H1 (cell line): ENCODE data around the gene SRRT. TPM values are rescaled to one million over a fixed set of nuclear protein-coding genes. Genes with fewer than 3 reads are reported as not detected.

ENCODE experiments used
- CTCF ChIA-PET: fragments of 300-600 bp; sonication (Branson Sonifier 250); formaldehyde crosslinking; loops from one replicate; lab custom pipeline; 2021; ENCODE audit not compliant: partially characterized antibody; lab: Charles Lee
- POLR2A ChIA-PET: fragments of 300-600 bp; sonication (Branson Sonifier 250); formaldehyde crosslinking; loops from one replicate; lab custom pipeline; 2021; ENCODE audit warnings: inconsistent platforms; ENCODE audit not compliant: partially characterized antibody; lab: Charles Lee
- DNase-seq, 2 experiments: peaks; one replicate each; pipeline versions ENCODE4 v3.0.0 to v3.0.0-alpha.2; 2010 to 2022; ENCODE audit warnings: low spot score in 2 of 2, low read depth in 1 of 2, mixed read lengths in 1 of 2
- FAIRE-seq: peaks from 2 replicates; lab custom pipeline; 2011; peaks lifted over from hg19 to GRCh38; lab: Jason Lieb, UNC
- H2AFZ ChIP-seq: 2 replicates; pipeline ENCODE4 v1.8.1; 2012; ENCODE audit warnings: low read length, inconsistent platforms
- H2AK5ac ChIP-seq: 2 replicates; pipeline ENCODE4 v1.6.1; 2013; ENCODE audit warnings: low read depth, low read length
- H2BK120ac ChIP-seq: replicated peaks from 2 replicates; pipeline ENCODE3; 2013; ENCODE audit warnings: low read depth, low read length, inconsistent platforms
- H2BK12ac ChIP-seq: 2 replicates; pipeline ENCODE4 v1.6.1; 2013; ENCODE audit warnings: low read depth, low read length
- H2BK15ac ChIP-seq: 2 replicates; pipeline ENCODE4 v1.6.1; 2013; ENCODE audit warnings: low read length
- H2BK20ac ChIP-seq: 2 replicates; pipeline ENCODE4 v1.6.1; 2013; ENCODE audit warnings: low read length
- H2BK5ac ChIP-seq: 2 replicates; pipeline ENCODE4 v1.6.1; 2013; ENCODE audit warnings: low read depth, low read length
- H3K14ac ChIP-seq: 2 replicates; pipeline ENCODE4 v1.6.1; 2013; ENCODE audit warnings: inconsistent platforms; ENCODE audit not compliant: insufficient read length
- H3K18ac ChIP-seq: 2 replicates; pipeline ENCODE4 v1.6.1; 2013; ENCODE audit warnings: low read length; ENCODE audit errors: extremely low read depth
- H3K23ac ChIP-seq: 2 replicates; pipeline ENCODE4 v1.6.1; 2013; ENCODE audit warnings: inconsistent platforms; ENCODE audit not compliant: insufficient read length
- H3K23me2 ChIP-seq: 2 replicates; pipeline ENCODE4 v1.6.1; 2013; ENCODE audit warnings: low read depth, low read length
- H3K27ac ChIP-seq: 2 replicates; pipeline ENCODE4 v1.6.1; 2011; ENCODE audit warnings: low read depth, low read length, inconsistent platforms
- H3K27me3 ChIP-seq, 4 experiments: replicated peaks in 1 of 4; 1 replicate in 1 of 4; 2 replicates in 3 of 4; pipeline versions ENCODE4 v1.6.1 to v1.8.1; 2011 to 2013; ENCODE audit warnings: low read length in 3 of 4, mild to moderate bottlenecking in 3 of 4, inconsistent platforms in 2 of 4, mixed read lengths in 2 of 4, moderate library complexity in 1 of 4; ENCODE audit not compliant: control insufficient read depth in 3 of 4, insufficient read depth in 3 of 4; ENCODE audit errors: extremely low read depth in 1 of 4
- H3K36me3 ChIP-seq, 4 experiments: 2 replicates each; pipeline versions ENCODE4 v1.6.1 to v1.8.1; 2011 to 2013; ENCODE audit warnings: mild to moderate bottlenecking in 4 of 4, low read length in 3 of 4, moderate library complexity in 2 of 4, control low read depth in 1 of 4, inconsistent platforms in 1 of 4; ENCODE audit not compliant: insufficient read depth in 4 of 4, control insufficient read depth in 2 of 4
- H3K4ac ChIP-seq: replicated peaks from 2 replicates; pipeline ENCODE3; 2013; ENCODE audit warnings: low read length, low read depth, mixed read lengths, inconsistent platforms; ENCODE audit not compliant: insufficient read length
- H3K4me1 ChIP-seq, 4 experiments: replicated peaks in 1 of 4; 1 replicate in 1 of 4; 2 replicates in 3 of 4; pipeline versions ENCODE4 v1.6.1 to v1.8.1; 2011 to 2013; ENCODE audit warnings: low read length in 3 of 4, inconsistent platforms in 2 of 4, mixed read lengths in 1 of 4; ENCODE audit not compliant: insufficient read depth in 4 of 4, control insufficient read depth in 3 of 4
- H3K4me2 ChIP-seq, 2 experiments: 2 replicates each; pipeline versions ENCODE4 v1.6.1 to v1.8.1; 2011 to 2013; ENCODE audit warnings: low read depth in 2 of 2, low read length in 2 of 2, control low read depth in 1 of 2, inconsistent platforms in 1 of 2, mild to moderate bottlenecking in 1 of 2; ENCODE audit not compliant: insufficient read depth in 1 of 2
- H3K4me3 ChIP-seq, 4 experiments: fragments of 200-600, 300-600 bp in 1 of 4; sonication (generic), shearing (Covaris generic), sonication (Bioruptor Twin) in 1 of 4; 2 replicates each; pipeline versions ENCODE4 v1.5.1 to v1.8.1; 2011 to 2016; ENCODE audit warnings: low read length in 4 of 4, low read depth in 3 of 4, control low read depth in 2 of 4, inconsistent platforms in 2 of 4, mild to moderate bottlenecking in 2 of 4, mixed read lengths in 1 of 4, moderate library complexity in 1 of 4; ENCODE audit not compliant: insufficient read depth in 2 of 4; ENCODE audit errors: extremely low read depth in 1 of 4
- H3K56ac ChIP-seq: replicated peaks from 2 replicates; pipeline ENCODE3; 2013; ENCODE audit warnings: low read depth, mild to moderate bottlenecking, mixed read lengths, low read length, inconsistent platforms; ENCODE audit not compliant: insufficient read length
- H3K79me1 ChIP-seq: 2 replicates; pipeline ENCODE4 v1.6.1; 2013; ENCODE audit warnings: low read depth, low read length, control low read depth
- H3K79me2 ChIP-seq, 2 experiments: 2 replicates each; pipeline versions ENCODE4 v1.6.1 to v1.8.1; 2012 to 2013; ENCODE audit warnings: low read length in 2 of 2, mild to moderate bottlenecking in 2 of 2, inconsistent platforms in 1 of 2; ENCODE audit not compliant: insufficient read depth in 2 of 2, control insufficient read depth in 1 of 2
- H3K9ac ChIP-seq, 4 experiments: replicated peaks in 1 of 4; 1 replicate in 1 of 4; 2 replicates in 3 of 4; pipeline versions ENCODE4 v1.6.1 to v1.8.1; 2011 to 2013; ENCODE audit warnings: low read depth in 3 of 4, low read length in 3 of 4, control low read depth in 2 of 4, mild to moderate bottlenecking in 2 of 4, moderate library complexity in 2 of 4, inconsistent platforms in 1 of 4; ENCODE audit errors: extremely low read depth in 1 of 4
- H3K9me3 ChIP-seq, 2 experiments: 2 replicates each; pipeline versions ENCODE4 v1.6.1 to v1.8.1; 2012 to 2013; ENCODE audit warnings: mild to moderate bottlenecking in 2 of 2, moderate library complexity in 2 of 2, control low read depth in 1 of 2, inconsistent platforms in 1 of 2, low read depth in 1 of 2, low read length in 1 of 2, mixed read lengths in 1 of 2; ENCODE audit not compliant: insufficient read depth in 2 of 2
- H4K20me1 ChIP-seq, 2 experiments: replicated peaks in 1 of 2; 2 replicates each; pipeline versions ENCODE3 to v1.8.1; 2011 to 2013; ENCODE audit warnings: inconsistent platforms in 2 of 2, low read length in 2 of 2, mild to moderate bottlenecking in 1 of 2; ENCODE audit not compliant: insufficient read depth in 2 of 2, control insufficient read depth in 1 of 2
- H4K5ac ChIP-seq: 2 replicates; pipeline ENCODE4 v1.6.1; 2013; ENCODE audit warnings: low read length, low read depth, mixed read lengths, inconsistent platforms; ENCODE audit not compliant: insufficient read length
- H4K8ac ChIP-seq: 2 replicates; pipeline ENCODE4 v1.8.0; 2013; ENCODE audit warnings: mild to moderate bottlenecking, moderate library complexity, low read length, inconsistent platforms; ENCODE audit not compliant: insufficient read depth; ENCODE audit errors: extremely low read depth
- H4K91ac ChIP-seq: replicated peaks from 2 replicates; pipeline ENCODE3; 2013; ENCODE audit warnings: low read length, mixed read lengths, inconsistent platforms; ENCODE audit not compliant: insufficient read length
- HDAC2 ChIP-seq, 2 experiments: fragments of 300-600 bp in 1 of 2; sonication (generic) in 1 of 2; IDR thresholded peaks; 2 replicates each; pipeline ENCODE4 v1.6.1; 2011 to 2012; ENCODE audit warnings: low read depth in 2 of 2, low read length in 2 of 2, mild to moderate bottlenecking in 2 of 2, moderate library complexity in 2 of 2, borderline replicate concordance in 1 of 2, inconsistent platforms in 1 of 2
- POLR2AphosphoS5 ChIP-seq: IDR thresholded peaks from 2 replicates; pipeline ENCODE4 v1.6.1; 2011; ENCODE audit warnings: low read depth, low read length
- SIN3A ChIP-seq, 2 experiments: IDR thresholded peaks in 1 of 2; conservative IDR thresholded peaks in 1 of 2; 2 replicates each; pipeline ENCODE4 v1.6.1; 2011 to 2012; ENCODE audit warnings: low read length in 2 of 2, improper control_type of control experiment in 1 of 2, low read depth in 1 of 2, mild to moderate bottlenecking in 1 of 2
- TAF1 ChIP-seq: IDR thresholded peaks from 2 replicates; pipeline ENCODE4 v1.6.1; 2011; ENCODE audit warnings: mild to moderate bottlenecking, low read depth, low read length
- WGBS, 2 experiments: shearing (Covaris generic) in 1 of 2; methylation state at CpG; one replicate each; pipeline versions ENCODE4 v1.1.6 to v1.1.7; 2013 to 2015; ENCODE audit warnings: low lambda C conversion rate in 2 of 2, mixed read lengths in 2 of 2, inconsistent platforms in 1 of 2, low coverage in 1 of 2, missing lambda C conversion rate in 1 of 2; ENCODE audit not compliant: insufficient replicate concordance in 2 of 2, insufficient coverage in 1 of 2, insufficient read length in 1 of 2; ENCODE audit errors: extremely low coverage in 1 of 2, missing lambda C conversion rate in 1 of 2; 5-methylcytosine and 5-hydroxymethylcytosine counted together
- polyA plus RNA-seq, 7 experiments: library from polyadenylated mRNA; depleted of rRNA in 3 of 7; stranded (reverse) in 5 of 7; unstranded in 2 of 7; fragments of >200 nt in 5 of 7; fragments of 200-250 nt in 2 of 7; gene quantifications; 1 replicate in 5 of 7; 2 replicates in 1 of 7; 4 replicates in 1 of 7; pipeline versions ENCODE4 v1.2.1 to v1.2.3, GENCODE V29; 2011 to 2013; ENCODE audit warnings: missing spikeins in 2 of 7, mixed read lengths in 2 of 7
- total RNA-seq: library from RNA; stranded (reverse); fragmentation: NEBNext Ultra II Directional; extraction: Animal tissue kit (Norgen Biotek cat#: 25700); gene quantifications from 2 replicates; pipeline ENCODE4 v1.2.1, GENCODE V29; 2021

Gene SRRT
- total and polyA plus RNA-seq, 2 of the 8 experiments (the other 6 are each of a cell fraction or from before 2014, with no cell fraction given) = 66.7 to 237 TPM

GRCh38 chr7:100879685-100880261 is 4.9 kb downstream of the SRRT start:
- Histone ChIP-seq H2BK12ac (no peak overlapping the region), H4K8ac (no peak overlapping the region), H3K9me3 (no peaks in the 10 kb centered on the region), H2BK20ac (no peak overlapping the region), H2AK5ac (no peak overlapping the region), H2AFZ (no peak overlapping the region), H2BK5ac (no peak overlapping the region), H2BK120ac (no peak overlapping the region), H3K4me3 (no peak overlapping the region), H3K79me2 (peaks cover 31 to 74% of the 10 kb centered on the region in 2 experiments), H3K23ac (no peak overlapping the region), H3K36me3 (peaks cover 33 to 63% (median 42%) of the 10 kb centered on the region in 4 experiments), H3K4me2 (no peak overlapping the region), H3K14ac (no peak overlapping the region), H2BK15ac (no peak overlapping the region), H4K5ac (no peak overlapping the region), H3K4me1 (peaks cover 0 to 5% (median 0%) of the 10 kb centered on the region in 4 experiments; a peak in 1 of 7 replicates), H3K9ac (no peak overlapping the region), H3K27ac (no peak overlapping the region), H3K56ac (no peak overlapping the region), H4K91ac (no peak overlapping the region), H3K79me1 (peaks cover 8% of the 10 kb centered on the region; the same call in 1 of the 2 replicates), H3K23me2 (peaks cover 4% of the 10 kb centered on the region), H3K18ac (no peak overlapping the region), H4K20me1 (peaks cover 18 to 23% of the 10 kb centered on the region in 2 experiments), H3K4ac (no peak overlapping the region), H3K27me3 (no peaks in the 10 kb centered on the region; a peak in 1 of 7 replicates)
- no peak for DNase-seq
- 86% methylated on average over 11 of the region's 11 CpGs; no CpG with 5 or more reads in 1 of the 2 experiments for WGBS, 2 experiments
- TF ChIP-seq SIN3A (conservative IDR thresholded peaks at IDR 0.05 in 1 of 2, IDR thresholded peaks at IDR 0.05 in 1 of 2; ENCODE audit: low read depth in 1 of 2, low read length in 2 of 2) (no peak), HDAC2 (IDR thresholded peaks at IDR 0.05; ENCODE audit: borderline replicate concordance in 1 of 2, low read depth in 2 of 2, low read length in 2 of 2) (no peak), TAF1 (no peak), POLR2AphosphoS5 (peak; percentile 19; the same call in 1 of the 2 replicates)
- CTCF ChIA-PET = interaction anchor here (0.7 kb wide), 1 partner anchor 411 kb away, joined by 3 read pairs; no protein-coding TSS in a partner anchor
- no peak for FAIRE-seq
- POLR2A ChIA-PET = interaction anchor here (0.6 to 15.1 kb wide), 5 partner anchors 7 to 194 kb away, joined by 4 to 313 read pairs (median 8); partner anchors contain the start of genes TRIP6 and UFSP1
